A549 treated with RU486 at 1 μM for 4 hours (cell line): ENCODE data around the gene TCERG1. TPM values are rescaled to one million over a fixed set of nuclear protein-coding genes. Genes with fewer than 3 reads are reported as not detected.

Experiments used
- total RNA-seq: library from RNA; stranded (reverse); fragments of 200-300 nt; extraction: Qiagen RNA extraction; gene quantifications from 5 replicates; pipeline ENCODE4 v1.2.3, GENCODE V29; 2022; ENCODE audit warnings: low read depth

Gene TCERG1
- 38.6 to 56.4 TPM (median 52.5 TPM) in 5 replicates for total RNA-seq

GRCh38 chr5:146446861-146447733 is at the start of gene TCERG1:
Gene TCERG1 (plus strand): TSS chr5:146447333. CDS start chr5:146447350, 17 bp downstream.

DNA sequence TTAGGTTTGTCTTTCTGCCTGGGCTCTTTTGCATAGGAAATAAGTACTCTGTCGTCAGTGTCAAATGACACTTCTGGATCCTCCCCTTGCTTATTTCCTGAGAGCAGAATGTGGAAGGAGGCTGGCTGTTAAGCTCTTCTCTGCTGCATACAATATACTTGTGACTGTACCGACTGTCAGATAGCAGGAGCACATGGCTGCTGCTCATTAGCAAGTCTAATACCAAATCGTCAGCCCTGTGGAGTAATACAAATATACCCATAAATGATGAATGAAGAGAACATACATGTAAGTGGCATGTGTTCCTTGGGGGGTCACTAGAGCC is 69.0 kb downstream of the TCERG1 start, which contains the start of gene GPR151:
GPR151 (minus strand) TSS at position 40 of the 325 bp plus-strand sequence. CDS start 77 bp downstream, outside the sequence.

Other genes starting within 250 kb of the TCERG1 start
- 5.3 to 14.9 TPM (median 13.2 TPM) in 5 replicates for gene RBM27, start 243.7 kb upstream of the TCERG1 start, total RNA-seq
- 0.09 to 0.17 TPM (median 0.14 TPM) in 4 of 5 replicates, not detected in the other for gene POU4F3, start 108.5 kb upstream of the TCERG1 start, total RNA-seq
- not detected in 5 replicates for gene GPR151, start 68.9 kb downstream of the TCERG1 start, total RNA-seq